ENCODE measurements around the gene ICE1.
"Not testable (repeated sequence)": the region's sequence is repeated elsewhere in the genome, so short reads cannot be mapped to it uniquely, and the experiment has no call there.

DNA sequence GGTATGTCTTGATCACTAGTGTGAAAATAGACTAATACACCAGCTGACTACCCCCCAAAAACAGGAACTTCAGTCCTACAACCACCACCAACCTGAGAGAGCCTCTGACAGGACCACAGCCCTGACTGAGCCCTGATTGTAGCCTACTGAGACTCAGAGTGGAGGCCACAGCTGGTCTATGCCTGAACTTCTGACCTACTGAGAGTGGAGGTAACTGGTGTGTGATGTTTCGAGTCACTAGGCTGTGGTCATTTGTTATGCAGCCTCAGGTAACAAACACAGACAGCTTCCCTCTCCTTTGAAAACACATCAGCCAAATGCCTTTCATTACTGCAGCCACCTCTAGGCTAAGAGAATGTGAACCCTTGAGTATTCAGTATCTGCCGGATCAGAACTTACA, 30.0 kb upstream of the ICE1 start:
- TF ChIP-seq POLR2A (IDR thresholded peaks at IDR 0.05) = not testable (repeated sequence)
- TF ChIP-seq, protein P1, sequence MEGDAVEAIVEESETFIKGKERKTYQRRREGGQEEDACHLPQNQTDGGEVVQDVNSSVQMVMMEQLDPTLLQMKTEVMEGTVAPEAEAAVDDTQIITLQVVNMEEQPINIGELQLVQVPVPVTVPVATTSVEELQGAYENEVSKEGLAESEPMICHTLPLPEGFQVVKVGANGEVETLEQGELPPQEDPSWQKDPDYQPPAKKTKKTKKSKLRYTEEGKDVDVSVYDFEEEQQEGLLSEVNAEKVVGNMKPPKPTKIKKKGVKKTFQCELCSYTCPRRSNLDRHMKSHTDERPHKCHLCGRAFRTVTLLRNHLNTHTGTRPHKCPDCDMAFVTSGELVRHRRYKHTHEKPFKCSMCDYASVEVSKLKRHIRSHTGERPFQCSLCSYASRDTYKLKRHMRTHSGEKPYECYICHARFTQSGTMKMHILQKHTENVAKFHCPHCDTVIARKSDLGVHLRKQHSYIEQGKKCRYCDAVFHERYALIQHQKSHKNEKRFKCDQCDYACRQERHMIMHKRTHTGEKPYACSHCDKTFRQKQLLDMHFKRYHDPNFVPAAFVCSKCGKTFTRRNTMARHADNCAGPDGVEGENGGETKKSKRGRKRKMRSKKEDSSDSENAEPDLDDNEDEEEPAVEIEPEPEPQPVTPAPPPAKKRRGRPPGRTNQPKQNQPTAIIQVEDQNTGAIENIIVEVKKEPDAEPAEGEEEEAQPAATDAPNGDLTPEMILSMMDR (IDR thresholded peaks at IDR 0.05) = not testable (repeated sequence)
